Lower lobe of right lung (tissue), 2 donors: ENCODE data around the gene PRKCZ. TPM values are rescaled to one million over a fixed set of nuclear protein-coding genes. Genes with fewer than 3 reads are reported as not detected.

Experiments
- ATAC-seq, 2 donors: fragments of 200-7000 bp; cut with Tn5 transposase; one replicate each; pipeline ENCODE4 v1.9.1; 2020 to 2022; ENCODE audit warnings: mild to moderate bottlenecking in 2 of 2, moderate library complexity in 2 of 2
- DNase-seq: peaks from one replicate; pipeline ENCODE4 v3.0.0-alpha.2; 2020
- H3K27ac ChIP-seq: fragments of 200-600 bp; one replicate; pipeline ENCODE4 v1.8.0; 2022
- H3K27me3 ChIP-seq: fragments of 200-600 bp; one replicate; pipeline ENCODE4 v1.8.0; 2022; ENCODE audit warnings: low read depth
- H3K36me3 ChIP-seq: fragments of 200-600 bp; one replicate; pipeline ENCODE4 v1.8.0; 2022; ENCODE audit warnings: mild to moderate bottlenecking
- H3K4me1 ChIP-seq: fragments of 200-600 bp; one replicate; pipeline ENCODE4 v1.8.0; 2022
- H3K4me3 ChIP-seq: fragments of 200-600 bp; one replicate; pipeline ENCODE4 v1.8.0; 2022; ENCODE audit warnings: mild to moderate bottlenecking
- H3K9me3 ChIP-seq: fragments of 200-600 bp; one replicate; pipeline ENCODE4 v1.8.0; 2022
- intact Hi-C: fragments of 100-400 bp; cut with DNase I; formaldehyde crosslinking; loops from one replicate; pipeline ENCODE4 v1.11.0; 2022
- total RNA-seq: library from RNA; stranded (reverse); fragmentation: NEBNext Ultra II Directional; extraction: Animal tissue kit (Norgen Biotek cat#: 25700); gene quantifications from one replicate; pipeline ENCODE4 v1.2.1, GENCODE V29; 2021
- TF ChIP-seq, protein P1 (sequence below): fragments of 200-600 bp; IDR thresholded peaks from one replicate; pipeline ENCODE4 v1.8.0; 2022; ENCODE audit warnings: antibody characterized with exemption, mild to moderate bottlenecking
- donor health status: DM: no; HTN: yes; CAD: no; lungs with severe emphysema.

The PRKCZ gene
- total RNA-seq, 1 donor from 2014 or later, result 97.6 TPM

DNA sequence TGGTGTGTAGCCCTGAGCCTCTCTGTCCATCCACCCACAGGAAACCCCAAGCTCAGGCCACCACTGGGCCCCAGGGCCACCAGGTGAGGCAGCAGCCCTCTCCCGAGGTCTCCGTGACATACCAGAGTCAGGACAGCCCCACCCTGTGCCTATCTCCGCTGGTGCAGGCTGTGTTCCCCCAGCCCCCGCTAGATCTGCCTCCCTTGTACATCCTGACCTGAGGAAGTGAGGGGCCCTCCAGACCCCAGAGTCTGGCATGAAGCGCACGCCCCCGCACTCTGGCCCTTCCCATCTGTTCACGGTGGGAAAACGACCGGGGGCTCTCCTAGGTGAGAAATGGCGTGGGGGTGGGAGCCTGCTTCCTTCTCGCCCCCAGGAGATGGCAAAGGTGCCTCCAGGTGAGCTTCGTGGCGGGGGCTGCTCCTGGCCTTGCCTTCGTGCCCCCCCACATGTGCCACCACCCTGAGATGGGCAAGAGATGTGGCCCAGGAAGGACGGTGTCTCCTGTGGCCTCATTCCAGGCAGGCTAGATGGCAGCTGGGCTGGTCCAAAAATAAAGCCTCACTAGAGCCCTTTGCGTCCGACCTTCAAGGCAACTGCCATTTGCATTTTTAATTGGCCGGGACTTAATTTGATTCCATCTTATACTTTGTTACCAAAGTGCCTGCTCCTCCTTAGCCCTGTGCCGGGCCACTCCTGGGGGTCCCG, 28.0 kb upstream of the PRKCZ start:
- DNase-seq (no peak), ATAC-seq (no peak)
- no peaks in the 10 kb centered on the region for H3K9me3 ChIP-seq
- TF ChIP-seq, protein P1, sequence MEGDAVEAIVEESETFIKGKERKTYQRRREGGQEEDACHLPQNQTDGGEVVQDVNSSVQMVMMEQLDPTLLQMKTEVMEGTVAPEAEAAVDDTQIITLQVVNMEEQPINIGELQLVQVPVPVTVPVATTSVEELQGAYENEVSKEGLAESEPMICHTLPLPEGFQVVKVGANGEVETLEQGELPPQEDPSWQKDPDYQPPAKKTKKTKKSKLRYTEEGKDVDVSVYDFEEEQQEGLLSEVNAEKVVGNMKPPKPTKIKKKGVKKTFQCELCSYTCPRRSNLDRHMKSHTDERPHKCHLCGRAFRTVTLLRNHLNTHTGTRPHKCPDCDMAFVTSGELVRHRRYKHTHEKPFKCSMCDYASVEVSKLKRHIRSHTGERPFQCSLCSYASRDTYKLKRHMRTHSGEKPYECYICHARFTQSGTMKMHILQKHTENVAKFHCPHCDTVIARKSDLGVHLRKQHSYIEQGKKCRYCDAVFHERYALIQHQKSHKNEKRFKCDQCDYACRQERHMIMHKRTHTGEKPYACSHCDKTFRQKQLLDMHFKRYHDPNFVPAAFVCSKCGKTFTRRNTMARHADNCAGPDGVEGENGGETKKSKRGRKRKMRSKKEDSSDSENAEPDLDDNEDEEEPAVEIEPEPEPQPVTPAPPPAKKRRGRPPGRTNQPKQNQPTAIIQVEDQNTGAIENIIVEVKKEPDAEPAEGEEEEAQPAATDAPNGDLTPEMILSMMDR, result no peak
- H3K4me3 ChIP-seq, result no peak overlapping the region
- H3K4me1 ChIP-seq, result peaks cover 20% of the 10 kb centered on the region
- no peak overlapping the region for H3K27ac ChIP-seq
- H3K36me3 ChIP-seq, result no peaks in the 10 kb centered on the region
- intact Hi-C loops, result no loop called here
- H3K27me3 ChIP-seq, result peaks cover 60% of the 10 kb centered on the region

DNA sequence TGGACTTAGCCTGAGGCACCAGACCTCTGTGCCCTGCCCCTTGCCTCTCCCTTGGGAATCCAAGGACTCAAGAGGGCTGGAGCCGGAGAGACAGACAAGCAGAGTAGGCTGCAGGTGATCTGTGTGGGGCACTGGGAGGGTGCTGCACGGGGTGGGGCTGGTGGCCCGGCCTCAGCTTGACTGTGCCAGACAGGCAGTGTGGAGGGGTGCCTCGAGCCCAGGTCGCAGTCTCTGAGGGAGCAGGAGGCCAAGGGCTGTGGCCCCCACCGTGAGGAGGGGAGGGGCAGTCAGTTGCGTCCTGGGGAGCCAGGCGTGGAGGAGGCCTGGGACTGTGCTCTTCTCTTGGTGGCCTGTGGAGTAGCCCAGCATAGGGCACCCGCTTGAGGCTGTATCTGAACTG, 27.0 kb upstream of the PRKCZ start:
- intact Hi-C loops, result no loop called here
- Histone ChIP-seq H3K27me3 (peaks cover 60% of the 10 kb centered on the region), H3K4me1 (peaks cover 20% of the 10 kb centered on the region), H3K27ac (no peak overlapping the region), H3K36me3 (no peaks in the 10 kb centered on the region), H3K4me3 (no peak overlapping the region), H3K9me3 (no peaks in the 10 kb centered on the region)
- ATAC-seq (no peak), DNase-seq (no peak)
- TF ChIP-seq, protein P1, result no peak

DNA sequence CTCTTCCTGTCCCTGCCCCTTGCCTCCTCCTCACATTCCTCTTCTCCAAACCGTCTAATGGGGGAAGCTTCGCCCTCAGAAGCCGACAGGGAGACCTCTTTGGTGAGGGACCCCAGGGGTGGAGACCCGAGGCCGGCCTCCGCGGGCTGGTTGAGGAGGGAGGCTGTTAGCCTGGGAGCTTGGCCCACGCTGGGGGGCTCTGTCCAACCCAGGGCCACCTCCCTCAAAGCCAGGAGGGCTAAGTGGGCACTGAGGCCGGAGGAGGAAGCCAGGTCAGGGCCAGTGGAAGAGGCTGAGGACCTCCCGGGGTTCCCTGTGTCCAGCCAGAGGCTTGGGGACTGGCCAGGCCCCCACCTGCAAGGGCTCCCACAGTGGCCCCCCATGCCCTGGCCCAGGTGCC, 25.8 kb upstream of the PRKCZ start:
- intact Hi-C loops, result no loop called here
- H3K4me1 ChIP-seq, result peaks cover 20% of the 10 kb centered on the region
- no peak overlapping the region for H3K27ac ChIP-seq
- no peak for ATAC-seq
- no peak for DNase-seq
- no peak overlapping the region for H3K4me3 ChIP-seq
- H3K27me3 ChIP-seq, result peaks cover 52% of the 10 kb centered on the region
- no peaks in the 10 kb centered on the region for H3K9me3 ChIP-seq
- TF ChIP-seq, protein P1, result no peak
- H3K36me3 ChIP-seq, result no peaks in the 10 kb centered on the region

DNA sequence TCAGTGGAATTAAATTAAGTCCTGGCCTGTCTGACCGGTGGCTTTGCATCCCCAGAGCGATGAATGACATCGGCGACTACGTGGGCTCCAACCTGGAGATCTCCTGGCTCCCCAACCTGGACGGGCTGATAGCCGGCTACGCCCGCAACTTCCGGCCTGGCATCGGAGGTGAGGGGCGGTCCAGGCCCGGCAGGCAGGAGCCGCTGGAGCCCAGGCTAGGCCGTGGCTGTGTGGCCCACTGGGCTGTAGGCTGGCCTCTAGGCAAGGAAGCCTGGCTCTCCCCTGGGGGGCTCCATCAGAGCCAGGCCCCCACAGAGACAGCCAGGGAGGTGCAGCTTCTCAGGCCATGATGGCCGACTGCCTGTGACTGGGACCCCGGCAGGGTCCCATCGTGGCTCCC, 25.3 kb upstream of the PRKCZ start:
- Histone ChIP-seq H3K27me3 (peaks cover 47% of the 10 kb centered on the region), H3K9me3 (no peaks in the 10 kb centered on the region), H3K27ac (no peak overlapping the region), H3K4me1 (peaks cover 15% of the 10 kb centered on the region), H3K4me3 (no peak overlapping the region), H3K36me3 (no peaks in the 10 kb centered on the region)
- intact Hi-C loops, result no loop called here
- TF ChIP-seq, protein P1, result no peak
- ATAC-seq, result no peak
- no peak for DNase-seq

DNA sequence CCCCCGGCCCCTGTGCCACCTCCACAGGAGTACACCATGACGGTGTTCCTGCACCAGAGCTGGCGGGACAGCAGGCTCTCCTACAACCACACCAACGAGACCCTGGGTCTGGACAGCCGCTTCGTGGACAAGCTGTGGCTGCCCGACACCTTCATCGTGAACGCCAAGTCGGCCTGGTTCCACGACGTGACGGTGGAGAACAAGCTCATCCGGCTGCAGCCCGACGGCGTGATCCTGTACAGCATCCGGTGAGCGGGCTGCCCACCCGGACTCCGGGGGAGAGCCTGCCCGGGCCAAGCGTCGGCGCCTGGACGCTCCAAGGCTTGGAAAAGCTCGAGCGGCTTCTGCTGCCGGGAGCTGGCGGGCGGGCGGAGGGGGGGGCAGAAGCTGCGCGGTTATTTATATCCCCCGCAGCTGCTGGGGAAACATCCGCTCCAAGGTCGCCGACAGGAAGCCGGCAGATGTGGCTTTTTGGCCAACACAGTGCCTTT, 24.7 kb upstream of the PRKCZ start:
- H3K27ac ChIP-seq, result peak overlapping the region; percentile 48
- peak in 1 of 2 donors; percentile 9 for ATAC-seq
- intact Hi-C loops, result no loop called here
- H3K4me1 ChIP-seq, result peaks cover 15% of the 10 kb centered on the region
- H3K9me3 ChIP-seq, result no peaks in the 10 kb centered on the region
- TF ChIP-seq, protein P1, result no peak
- no peak for DNase-seq
- no peak overlapping the region for H3K4me3 ChIP-seq
- no peaks in the 10 kb centered on the region for H3K36me3 ChIP-seq
- peaks cover 41% of the 10 kb centered on the region for H3K27me3 ChIP-seq
